ENCODE measurements around the gene KDM8. TPM values are rescaled to one million over a fixed set of nuclear protein-coding genes. Genes with fewer than 3 reads are reported as not detected.

KDM8 gene
- total and polyA plus RNA-seq, 9 of the 15 experiments (the other 6 are each of a cell fraction or from before 2014, with no cell fraction given), result 0.61 to 9.1 (median 5.4) TPM

GRCh38 chr16:27256861-27257260 lies 53.5 kb downstream of the KDM8 start:
- 0 out of 3 replicates have a peak, but pooled peaks cover 4% of the 10 kb centered on the region for H3K79me2 ChIP-seq (ENCODE audit: control insufficient read depth, insufficient read depth, low read length)
- no peak for TF ChIP-seq ZNF121 (CRISPR knock-in tag; conservative IDR thresholded peaks at IDR 0.05)
- no peak for TF ChIP-seq PPARD (CRISPR knock-in tag; IDR thresholded peaks at IDR 0.05)
- no peak for TF ChIP-seq MAFF (IDR thresholded peaks at IDR 0.05; ENCODE audit: low read length)
- TF ChIP-seq ZMIZ1 (IDR thresholded peaks at IDR 0.05; ENCODE audit: low read depth in 2 of 2, low read length in 2 of 2), result no peak
- no peak for TF ChIP-seq CEBPG (CRISPR knock-in tag; IDR thresholded peaks at IDR 0.05)
- TF ChIP-seq CEBPG (tag; conservative IDR thresholded peaks at IDR 0.05 in 1 of 2, IDR thresholded peaks at IDR 0.05 in 1 of 2), result no peak
- no peak for TF ChIP-seq SAFB2 (IDR thresholded peaks at IDR 0.05; ENCODE audit: borderline replicate concordance, low read depth, low read length, severe bottlenecking)
- TF ChIP-seq ZNF431 (CRISPR knock-in tag; IDR thresholded peaks at IDR 0.05), result no peak
- no peak for TF ChIP-seq TRIM24 (IDR thresholded peaks at IDR 0.05)

More at GRCh38 chr16:27256861-27257260, 53.5 kb downstream of the KDM8 start:
- Histone ChIP-seq H3K4me3 (no peak overlapping the region), H3K9ac (ENCODE audit: insufficient read depth in 1 of 2, low read depth in 2 of 2, low read length in 2 of 2) (no peak overlapping the region), H3K36me3 (ENCODE audit: control insufficient read depth, insufficient read depth, low read length) (peaks cover 21% of the 10 kb centered on the region; the same call in 2 of the 3 replicates), H3K4me1 (replicated peaks in 1 of 2; ENCODE audit: control insufficient read depth in 2 of 2, insufficient read depth in 2 of 2, low read length in 2 of 2) (peaks cover 0 to 3% of the 10 kb centered on the region in 2 experiments; a peak in 2 of 5 replicates), H3K9me1 (ENCODE audit: control insufficient read depth, insufficient read depth, low read length) (no peaks in the 10 kb centered on the region), H3K9me3 (replicated peaks; ENCODE audit: control insufficient read depth, insufficient read depth, low read depth, low read length) (no peaks in the 10 kb centered on the region), H4K20me1 (replicated peaks; ENCODE audit: control insufficient read depth, insufficient read depth, low read length) (no peaks in the 10 kb centered on the region), H3K27ac (ENCODE audit: extremely low read depth, low read depth, low read length) (no peak overlapping the region), H2AFZ (ENCODE audit: low read depth, low read length) (no peak overlapping the region), H3K4me2 (ENCODE audit: insufficient read depth, low read length) (no peak overlapping the region), H3K27me3 (ENCODE audit: control insufficient read depth in 2 of 2, insufficient read depth in 2 of 2, low read length in 2 of 2) (no peaks in the 10 kb centered on the region)
- ATAC-seq (no peak), FAIRE-seq (no peak), DNase-seq (ENCODE audit: extremely low read depth in 1 of 4, low spot score in 3 of 4) (no peak)
- intact Hi-C loops (cut with micrococcal nuclease) (no loop called here), in situ Hi-C loops (cut with MboI) (no loop called here)
- CTCF ChIA-PET (ENCODE audit: low intra/inter-chr PET ratio), result no interaction called here
- no TSS peak for BruUV-seq (replicated peaks)
- 93% methylated on average over 3 of the region's 3 CpGs for WGBS (ENCODE audit: insufficient coverage, low coverage, missing lambda C conversion rate)
- POLR2A ChIA-PET, result no interaction called here

Data from K562 (cell line).